ENCODE measurements around the gene USP49. TPM values are rescaled to one million over a fixed set of nuclear protein-coding genes. Genes with fewer than 3 reads are reported as not detected.

USP49 gene
- total and polyA plus RNA-seq, 2 of the 4 experiments (the other 2 are of a cell fraction): 1.4 to 2.1 TPM

- Histone ChIP-seq H3K9ac (ENCODE audit: low read depth, low read length) (peak overlapping the region; percentile 75), H3K27me3 (ENCODE audit: control insufficient read depth, insufficient read depth, low read length) (no peaks in the 10 kb centered on the region), H2BK20ac (ENCODE audit: low read depth, low read length) (no peak overlapping the region), H2BK15ac (ENCODE audit: low read depth, low read length) (0 out of 3 replicates have a peak overlapping the region, but pooled peaks have one; percentile 70), H3K4ac (ENCODE audit: low read depth, low read length) (peak overlapping the region; percentile 26; the same call in 1 of the 2 replicates), H4K8ac (ENCODE audit: low read depth in 2 of 2, low read length in 2 of 2) (peak overlapping the region; percentile 35 to 47; a peak in 1 of 4 replicates), H2BK120ac (ENCODE audit: low read depth, low read length) (no peak overlapping the region), H3K14ac (replicated peaks; ENCODE audit: low read depth, low read length) (peak overlapping the region; percentile 31; the same call in 1 of the 2 replicates), H3K23ac (ENCODE audit: low read depth, low read length) (peak overlapping the region; percentile 90), H3K36me3 (ENCODE audit: control insufficient read depth, insufficient read depth, low read length) (no peaks in the 10 kb centered on the region), H3K79me1 (ENCODE audit: low read depth in 1 of 2, low read length in 2 of 2) (peaks cover 7 to 17% of the 10 kb centered on the region in 2 experiments; a peak in 3 of 4 replicates), H2AFZ (replicated peaks; ENCODE audit: low read length, poor library complexity) (peak overlapping the region; percentile 93), H3K56ac (ENCODE audit: extremely low read depth, insufficient read depth, low read length) (peak overlapping the region; percentile 28; the same call in 1 of the 2 replicates), H3K4me3 (ENCODE audit: insufficient read depth, low read depth, low read length) (peak overlapping the region; percentile 91), H2BK5ac (ENCODE audit: low read depth, low read length, poor library complexity, severe bottlenecking) (no peak overlapping the region), H3K4me1 (ENCODE audit: control insufficient read depth, insufficient read depth, low read length) (peaks cover 2% of the 10 kb centered on the region; the same call in 1 of the 2 replicates), H4K5ac (ENCODE audit: low read depth, low read length) (no peak overlapping the region), H2AK5ac (ENCODE audit: low read depth, low read length) (peak overlapping the region; percentile 23; the same call in 1 of the 2 replicates), H3K18ac (ENCODE audit: low read depth, low read length) (no peak overlapping the region), H4K91ac (ENCODE audit: insufficient read depth, low read depth, low read length) (no peak overlapping the region; the same call in 1 of the 2 replicates), H3K27ac (ENCODE audit: insufficient read depth, low read length) (peak overlapping the region; percentile 8; the same call in 1 of the 2 replicates), H3K4me2 (ENCODE audit: low read depth, low read length) (peak overlapping the region; percentile 86), H2AK9ac (replicated peaks; ENCODE audit: low read depth, low read length, poor library complexity) (peak overlapping the region; percentile 94), H3K9me1 (ENCODE audit: insufficient read depth, low read length) (peaks cover 3% of the 10 kb centered on the region; the same call in 1 of the 2 replicates), H3K9me3 (ENCODE audit: control insufficient read depth, insufficient read depth, low read length) (no peaks in the 10 kb centered on the region), H4K20me1 (ENCODE audit: insufficient read depth, low read length) (no peaks in the 10 kb centered on the region; the same call in 1 of the 2 replicates)
- POLR2A ChIA-PET (ENCODE audit: unreplicated experiment): interaction anchor here (0.6 kb wide), 1 partner anchor 79 kb away, joined by 4 read pairs; no protein-coding TSS in a partner anchor
- dilution Hi-C loops (cut with HindIII; ENCODE audit: low sequenced_read_pairs, unreplicated experiment) (no loop called here), intact Hi-C loops (cut with micrococcal nuclease) (loop anchor here (1.0 to 2.0 kb wide), 2 partner anchors 48 to 150 kb away; no protein-coding TSS in a partner anchor), in situ Hi-C loops (cut with MboI; ENCODE audit: low sequenced_read_pairs) (no loop called here)
- 3% methylated on average over 14 of the region's 56 CpGs; no CpG with 5 or more reads in 1 of the 2 experiments for WGBS, 2 experiments (ENCODE audit: extremely low coverage in 2 of 2, insufficient read length in 1 of 2)
- DNase-seq: no peak
- TF ChIP-seq SMC3 (IDR thresholded peaks at IDR 0.05; ENCODE audit: low read depth, low read length): no peak
- TF ChIP-seq MAZ (IDR thresholded peaks at IDR 0.05; ENCODE audit: borderline replicate concordance, low read depth, low read length): peak; percentile 46; the same call in 1 of the 2 replicates
- CTCF ChIA-PET: no interaction called here
- peak; percentile 59 for ATAC-seq (ENCODE audit: low read depth)
- BruUV-seq (replicated peaks): no TSS peak
Observed at GRCh38 chr6:41894366-41895299, 542 bp downstream of the USP49 start.

Data from IMR-90 (cell line).